SHP77 treated with DMSO at 0.1 percent for 48 hours (cell line): ENCODE results near the gene SEC23IP.
"Not testable (repeated sequence)": the region's sequence is repeated elsewhere in the genome, so short reads cannot be mapped to it uniquely, and the experiment has no call there.

Experiments
- DNase-seq: peaks from one replicate; lab custom pipeline; 2025; lab: John Stamatoyannopoulos, UW

The SEC23IP gene

DNA sequence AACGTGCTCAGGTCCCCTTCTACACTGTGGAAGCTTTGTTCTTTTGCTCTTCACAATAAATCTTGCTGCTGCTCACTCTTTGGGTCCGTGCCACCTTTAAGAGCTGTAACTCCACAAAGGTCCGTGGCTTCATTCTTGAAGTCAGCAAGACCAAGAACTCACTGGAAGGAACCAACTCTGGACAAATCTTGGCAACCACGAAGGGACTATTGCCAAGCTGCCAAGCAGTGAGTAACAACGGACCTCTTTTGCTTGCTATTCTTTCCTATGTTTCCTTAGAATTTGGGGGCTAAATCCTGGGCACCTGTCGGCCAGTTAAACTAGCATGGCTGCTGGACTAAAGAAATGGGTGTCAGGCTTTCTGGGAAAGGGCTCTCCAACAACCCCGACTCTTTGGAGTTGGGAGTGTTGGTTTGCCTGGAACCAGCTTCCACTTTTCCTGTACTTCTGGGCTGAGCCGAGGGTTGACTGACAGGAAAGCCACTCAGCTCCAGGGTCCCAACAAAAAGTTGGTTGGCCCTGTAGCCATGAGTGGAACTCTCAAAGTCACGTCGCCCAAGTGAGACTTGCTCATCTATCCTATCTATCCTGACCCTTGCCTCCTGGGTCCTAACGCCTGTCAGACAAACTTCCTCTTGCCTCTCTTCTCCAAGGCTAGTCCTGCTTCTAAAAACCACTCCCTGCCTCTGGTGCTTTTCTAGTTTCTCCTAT is 8.5 kb upstream of the SEC23IP start:
- not testable (repeated sequence) for DNase-seq

DNA sequence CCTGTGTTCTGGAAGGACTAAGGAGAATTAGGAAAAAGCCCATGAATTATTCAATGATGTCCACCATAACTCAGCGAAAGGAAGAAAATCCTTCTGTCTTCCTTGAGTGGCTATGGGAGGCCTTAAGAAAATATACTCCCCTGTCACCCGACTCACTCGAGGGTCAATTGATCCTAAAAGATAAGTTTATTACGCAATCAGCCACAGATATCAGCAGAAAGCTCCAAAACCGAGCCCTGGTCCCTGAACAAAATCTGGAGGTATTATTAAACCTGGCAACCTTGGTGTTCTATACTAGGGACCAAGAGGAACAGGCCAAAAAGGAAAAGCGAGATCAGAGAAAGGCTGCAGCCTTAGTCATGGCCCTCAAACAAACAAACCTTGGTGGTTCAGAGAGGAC is 6.5 kb upstream of the SEC23IP start:
- not testable (repeated sequence) for DNase-seq

GRCh38 chr10:119888715-119889114 is 3.8 kb upstream of the SEC23IP start:
- not testable (repeated sequence) for DNase-seq

DNA sequence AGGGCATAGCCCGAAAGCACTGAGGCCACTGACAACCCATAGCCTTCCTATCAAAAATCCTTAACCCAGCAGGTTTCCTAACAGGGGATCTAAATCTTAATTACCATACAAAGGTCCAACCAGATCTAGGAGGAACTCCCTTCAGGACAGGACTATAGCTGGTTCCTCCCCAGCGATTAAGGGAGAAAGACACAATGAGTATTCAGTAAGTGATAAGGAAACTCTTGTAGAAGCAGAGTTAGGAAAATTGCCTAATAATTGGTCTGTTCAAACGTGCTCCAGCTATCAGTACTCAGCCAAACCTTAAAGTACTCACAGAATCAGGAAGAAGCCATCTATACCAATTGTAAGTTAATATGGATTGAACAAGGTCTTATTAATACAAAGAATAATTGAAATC is 3.3 kb upstream of the SEC23IP start:
- not testable (repeated sequence) for DNase-seq

- not testable (repeated sequence) for DNase-seq
Observed at GRCh38 chr10:119890307-119890706, 2.2 kb upstream of the SEC23IP start.

DNA sequence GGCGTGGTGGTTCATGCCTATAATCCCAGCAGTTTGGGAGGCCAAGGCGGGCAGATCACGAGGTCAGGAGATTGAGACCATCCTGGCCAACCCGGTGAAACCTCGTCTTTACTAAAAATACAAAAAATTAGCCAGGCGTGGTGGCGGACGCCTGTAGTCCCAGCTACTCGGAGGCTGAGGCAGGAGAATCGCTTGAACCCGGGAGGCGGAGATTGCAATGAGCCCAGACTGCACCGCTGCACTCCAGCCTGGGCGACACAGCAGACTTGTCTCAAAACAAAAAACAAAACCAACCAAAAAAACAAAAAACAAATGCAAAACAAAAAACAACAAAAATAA is 712 bp upstream of the SEC23IP start:
- not testable (repeated sequence) for DNase-seq

DNA sequence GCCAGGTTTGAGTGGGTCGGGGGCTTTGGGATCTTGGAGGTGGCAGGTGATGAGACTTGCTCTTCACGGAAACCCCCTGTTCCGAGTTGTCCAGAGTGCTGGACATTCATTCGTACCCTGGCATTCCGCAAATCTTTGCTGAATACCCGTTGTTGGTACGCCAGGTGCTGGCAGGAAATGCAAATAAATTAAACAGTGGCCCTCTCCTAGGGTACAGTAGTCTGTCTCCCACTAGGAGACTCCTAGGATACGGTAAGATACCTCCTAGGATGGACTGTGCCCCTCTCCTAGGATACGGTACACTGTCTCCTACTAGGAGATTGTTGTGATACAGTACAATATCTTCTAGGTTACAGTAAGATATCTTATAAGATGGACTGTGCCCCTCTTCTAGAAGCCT is 544 bp downstream of the SEC23IP start:
- DNase-seq: no peak

DNA sequence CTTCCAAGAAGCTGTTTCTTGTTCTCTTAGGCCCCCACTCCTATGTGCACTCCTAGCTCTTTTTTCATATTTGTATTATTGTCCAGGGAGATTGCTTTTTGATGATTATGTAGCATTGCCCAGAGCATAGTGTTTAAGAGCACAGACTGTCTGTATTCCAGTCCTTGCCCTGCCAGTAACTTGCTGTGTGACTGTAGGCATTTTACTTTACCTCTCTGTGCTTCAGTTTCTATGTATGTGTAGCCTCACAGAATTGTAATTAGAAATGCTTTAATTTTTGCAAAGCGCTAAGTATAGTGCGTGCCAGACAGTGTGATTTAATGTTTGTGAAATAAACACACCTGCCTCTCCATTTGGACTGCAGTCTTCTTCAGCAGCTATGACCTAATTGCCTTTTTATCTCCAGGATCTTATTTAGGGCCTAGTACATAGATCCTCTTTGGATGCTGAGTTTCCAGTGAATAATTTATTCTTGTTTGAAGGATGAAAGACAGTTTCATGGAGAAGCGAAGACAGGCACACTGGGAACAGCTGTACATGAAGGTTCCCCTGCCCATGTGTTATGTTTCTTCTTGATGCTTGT is 1.4 kb downstream of the SEC23IP start:
- no peak for DNase-seq

DNA sequence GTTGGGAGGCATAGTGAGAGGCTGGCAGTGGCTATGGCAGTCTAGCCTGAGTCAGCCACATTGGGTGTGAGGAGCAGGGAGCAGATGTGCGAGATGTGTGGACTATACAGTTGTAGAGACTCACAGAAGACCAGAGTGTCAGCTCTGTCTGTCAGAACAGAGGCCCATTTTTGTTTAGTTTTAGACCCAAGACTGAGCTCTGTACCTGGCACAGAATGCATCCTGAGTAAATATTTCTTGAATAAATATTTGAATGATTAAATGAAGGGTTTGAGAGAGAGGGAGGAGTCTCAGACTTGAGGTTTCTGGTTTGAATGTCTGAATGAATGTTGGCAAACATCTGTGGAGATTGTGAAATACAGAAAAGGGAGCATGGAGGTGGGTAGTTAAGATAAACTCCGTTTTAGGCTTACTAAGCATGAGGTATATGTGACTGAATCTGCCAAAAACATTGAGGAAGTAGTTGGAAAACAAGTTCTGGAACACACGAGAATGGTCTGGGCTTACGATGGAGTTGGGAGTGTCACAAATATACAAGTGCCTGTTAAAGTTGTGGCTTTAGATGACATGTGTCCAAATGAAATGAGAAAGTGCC is 3.6 kb downstream of the SEC23IP start:
- no peak for DNase-seq

DNA sequence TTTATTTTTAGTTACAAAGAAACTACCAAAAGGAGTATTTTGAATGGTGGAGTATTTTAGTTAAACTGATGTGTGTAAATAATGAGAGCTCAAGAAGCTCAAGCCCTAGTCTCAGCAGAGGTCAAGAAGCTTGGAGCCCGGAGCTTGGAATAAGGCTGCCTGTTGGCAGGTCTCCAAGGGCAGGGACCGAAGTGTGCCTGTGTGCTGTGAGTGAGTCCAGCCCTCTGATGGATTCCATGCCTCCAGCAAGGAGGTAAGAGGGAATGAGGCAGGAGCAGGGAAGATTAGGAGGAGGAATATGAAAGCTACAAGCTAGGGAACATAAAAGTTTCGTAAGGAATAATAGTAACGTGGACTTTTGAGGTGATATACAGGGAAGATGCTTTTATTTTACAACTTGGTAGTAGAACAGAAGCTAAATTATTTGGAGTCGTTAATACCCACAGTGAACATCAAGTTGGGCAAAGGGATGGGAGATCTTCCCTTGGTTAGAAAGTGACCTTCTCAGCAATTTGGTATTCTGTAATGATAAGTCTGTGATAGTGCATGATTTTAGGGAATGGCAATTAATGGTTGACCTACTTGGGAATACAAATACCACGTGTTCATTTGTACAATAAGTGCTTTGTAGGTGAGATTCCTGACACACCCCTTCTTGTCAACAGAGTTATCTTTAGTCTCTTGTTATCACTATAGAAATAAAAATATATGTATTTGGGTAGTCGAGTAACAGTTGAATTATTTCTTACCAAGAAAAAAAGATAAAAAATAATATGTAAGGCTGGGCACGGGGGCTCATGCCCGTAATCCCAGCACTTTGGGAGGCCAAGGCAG is 4.6 kb downstream of the SEC23IP start:
- no peak for DNase-seq

GRCh38 chr10:119898577-119898976 is 6.0 kb downstream of the SEC23IP start:
- DNase-seq: no peak

DNA sequence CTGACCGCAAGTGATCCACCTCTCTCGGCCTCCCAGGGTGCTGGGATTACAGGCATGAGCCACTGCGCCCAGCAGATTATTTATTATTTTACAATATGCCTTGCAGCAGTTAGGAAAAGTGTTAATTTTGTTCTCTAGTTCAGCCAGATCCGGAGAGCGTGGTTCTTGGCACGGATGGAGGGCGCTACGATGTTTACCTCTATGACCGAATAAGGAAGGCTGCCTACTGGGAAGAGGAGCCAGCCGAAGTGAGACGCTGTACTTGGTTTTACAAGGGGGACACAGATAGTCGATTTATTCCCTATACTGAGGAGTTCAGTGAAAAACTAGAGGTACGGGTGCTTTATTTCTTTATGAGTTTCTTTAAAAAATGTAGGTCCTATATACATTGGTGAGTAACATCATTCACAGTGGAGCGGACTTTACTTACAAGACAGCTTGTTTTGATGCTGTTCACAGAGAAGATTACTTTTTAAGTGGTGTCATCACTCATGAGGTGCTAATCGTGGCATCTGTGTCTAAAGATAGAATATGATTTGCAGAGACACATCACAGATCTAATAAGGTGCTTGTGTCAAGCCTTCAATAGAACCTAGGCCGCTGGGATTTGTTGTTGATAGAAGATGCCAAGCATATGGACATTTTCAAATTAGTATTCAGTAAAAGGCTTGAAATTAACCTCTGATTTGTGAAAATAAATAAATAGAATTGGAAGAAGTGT is 11.6 kb downstream of the SEC23IP start:
- no peak for DNase-seq

DNA sequence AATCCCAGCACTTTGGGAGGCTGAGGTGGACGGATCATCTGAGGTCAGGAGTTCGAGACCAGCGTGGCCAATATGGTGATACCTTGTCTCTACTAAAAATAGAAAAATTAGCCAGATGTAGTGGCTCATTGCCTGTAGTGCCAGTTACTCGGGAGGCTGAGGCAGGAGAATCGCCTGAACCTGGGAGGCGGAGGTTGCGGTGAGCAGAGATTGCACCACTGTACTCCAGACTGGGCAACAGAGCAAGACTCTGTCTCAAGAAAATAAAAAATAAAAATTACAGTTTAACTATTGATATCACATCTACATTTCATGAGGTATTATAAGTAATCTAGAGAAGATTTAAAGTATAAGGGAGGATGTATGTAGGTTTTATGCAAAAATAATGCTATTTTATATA is 15.2 kb downstream of the SEC23IP start:
- DNase-seq: not testable (repeated sequence)

GRCh38 chr10:119908166-119908565 is 15.6 kb downstream of the SEC23IP start:
- no peak for DNase-seq

- DNase-seq: no peak
Observed at GRCh38 chr10:119910689-119911088, 18.2 kb downstream of the SEC23IP start.

GRCh38 chr10:119917777-119918176 is 25.2 kb downstream of the SEC23IP start:
- DNase-seq: no peak

DNA sequence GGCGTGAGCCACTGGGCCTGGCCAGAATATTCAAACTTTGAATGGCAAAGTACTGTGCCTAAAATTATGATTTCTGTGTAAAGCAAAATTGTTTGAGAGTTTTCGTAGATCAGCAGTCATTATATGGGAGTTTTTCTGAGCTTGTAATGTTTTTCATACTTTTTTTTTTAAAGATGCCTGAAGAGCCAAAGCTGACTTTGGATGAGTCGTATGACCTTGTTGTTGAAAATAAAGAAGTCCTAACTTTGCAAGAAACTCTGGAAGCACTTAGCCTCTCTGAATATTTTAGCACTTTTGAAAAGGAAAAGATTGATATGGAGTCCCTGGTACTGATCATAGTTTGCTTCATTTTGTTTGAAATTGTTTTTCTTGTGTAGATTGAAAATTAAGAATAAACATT is 26.7 kb downstream of the SEC23IP start:
- DNase-seq: no peak

DNA sequence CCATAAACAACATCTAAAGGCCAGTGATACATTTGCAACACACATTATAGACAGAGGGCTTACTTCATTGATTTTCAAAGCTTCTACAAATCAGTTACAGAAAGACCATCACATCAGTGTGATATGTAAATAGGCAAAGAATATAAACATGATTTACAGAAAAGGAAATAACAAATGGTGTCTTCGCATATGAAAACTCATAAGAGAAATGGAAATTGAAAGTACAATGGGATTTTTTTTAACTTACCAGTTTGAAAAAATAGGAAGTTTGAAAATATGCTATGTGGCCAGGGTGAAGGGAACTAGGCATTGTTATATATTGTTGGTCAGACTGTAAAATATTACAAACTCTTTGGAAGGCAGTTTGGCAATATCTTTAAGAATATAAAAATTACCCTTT is 27.3 kb downstream of the SEC23IP start:
- no peak for DNase-seq

DNA sequence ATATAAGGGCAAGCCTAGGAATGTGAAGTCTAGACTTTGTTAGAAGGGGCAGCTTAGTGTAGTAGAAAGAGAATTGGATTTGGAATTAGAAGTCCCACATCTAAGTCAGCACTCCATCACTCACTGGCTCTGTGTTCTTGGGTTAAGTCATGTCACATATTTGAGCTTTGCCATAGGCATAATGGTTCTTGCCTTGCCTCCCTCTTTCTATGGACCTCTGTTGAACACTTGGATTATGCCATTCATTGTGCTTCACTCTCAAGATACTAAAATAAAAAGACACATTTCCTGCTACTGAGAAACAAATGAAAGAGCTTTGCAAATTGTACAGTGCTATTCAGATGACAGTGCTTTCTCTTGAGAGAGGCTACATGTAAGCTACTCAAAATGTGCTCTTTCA is 35.9 kb downstream of the SEC23IP start:
- no peak for DNase-seq

DNA sequence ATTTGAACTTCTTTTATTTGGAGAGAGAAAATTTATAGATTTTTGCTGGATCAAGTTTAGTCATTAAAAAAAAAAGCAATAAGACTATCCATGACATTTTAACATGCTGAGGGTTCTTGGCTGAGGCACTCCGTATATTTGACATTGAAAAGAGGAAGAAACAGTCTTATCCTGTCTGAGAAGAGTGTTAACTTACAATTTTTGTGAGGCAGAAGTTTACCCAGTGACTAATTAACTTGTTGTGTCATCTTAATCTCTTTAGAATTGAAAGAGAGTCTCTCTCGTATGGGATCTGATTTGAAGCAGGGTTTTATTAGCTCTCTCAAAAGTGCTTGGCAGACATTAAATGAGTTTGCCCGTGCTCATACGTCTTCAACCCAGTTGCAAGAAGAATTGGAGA is 39.3 kb downstream of the SEC23IP start:
- no peak for DNase-seq

GRCh38 chr10:119932631-119933030 is 40.1 kb downstream of the SEC23IP start:
- DNase-seq: no peak

GRCh38 chr10:119933179-119933578 is 40.6 kb downstream of the SEC23IP start:
- peak; percentile 0 for DNase-seq
